Right renal cortex interstitium (tissue), 3 donors: ENCODE data around the gene CYP2B6. TPM values are rescaled to one million over a fixed set of nuclear protein-coding genes. Genes with fewer than 3 reads are reported as not detected.
"Not testable (repeated sequence)": the region's sequence is repeated elsewhere in the genome, so short reads cannot be mapped to it uniquely, and the experiment has no call there.

Experiments used
- DNase-seq, 3 donors: peaks; one replicate each; pipeline ENCODE4 v3.0.0-alpha.2; 2013; ENCODE audit warnings: low read depth in 3 of 3, low spot score in 2 of 3
- polyA plus RNA-seq, 3 donors: library from polyadenylated mRNA; unstranded; fragments of 120-200 nt; gene quantifications; one replicate each; pipeline ENCODE4 v1.2.1, GENCODE V29; 2013; ENCODE audit not compliant: insufficient read length in 3 of 3

The CYP2B6 gene
- polyA plus RNA-seq, result 1 to 10 TPM; 2.0 to 2.8 (median 2.1) TPM

DNA sequence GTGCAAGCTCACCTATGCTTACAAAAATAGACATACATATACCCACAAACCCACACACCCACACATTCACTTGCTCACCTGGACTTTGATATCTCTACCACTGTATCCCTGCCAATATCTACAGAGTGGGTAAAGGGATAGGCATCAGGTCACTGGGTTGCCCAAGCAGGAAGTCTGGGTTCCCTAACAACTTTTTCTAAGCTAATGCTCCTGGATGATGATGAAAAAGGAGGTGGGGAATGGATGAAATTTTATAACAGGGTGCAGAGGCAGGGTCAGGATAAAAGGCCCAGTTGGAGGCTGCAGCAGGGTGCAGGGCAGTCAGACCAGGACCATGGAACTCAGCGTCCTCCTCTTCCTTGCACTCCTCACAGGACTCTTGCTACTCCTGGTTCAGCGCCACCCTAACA lies at the start of gene CYP2B6:
CYP2B6 (plus strand) TSS at position 311 of the 410 bp plus-strand sequence; CDS start at position 335, 24 bp downstream.
- no peak for DNase-seq

DNA sequence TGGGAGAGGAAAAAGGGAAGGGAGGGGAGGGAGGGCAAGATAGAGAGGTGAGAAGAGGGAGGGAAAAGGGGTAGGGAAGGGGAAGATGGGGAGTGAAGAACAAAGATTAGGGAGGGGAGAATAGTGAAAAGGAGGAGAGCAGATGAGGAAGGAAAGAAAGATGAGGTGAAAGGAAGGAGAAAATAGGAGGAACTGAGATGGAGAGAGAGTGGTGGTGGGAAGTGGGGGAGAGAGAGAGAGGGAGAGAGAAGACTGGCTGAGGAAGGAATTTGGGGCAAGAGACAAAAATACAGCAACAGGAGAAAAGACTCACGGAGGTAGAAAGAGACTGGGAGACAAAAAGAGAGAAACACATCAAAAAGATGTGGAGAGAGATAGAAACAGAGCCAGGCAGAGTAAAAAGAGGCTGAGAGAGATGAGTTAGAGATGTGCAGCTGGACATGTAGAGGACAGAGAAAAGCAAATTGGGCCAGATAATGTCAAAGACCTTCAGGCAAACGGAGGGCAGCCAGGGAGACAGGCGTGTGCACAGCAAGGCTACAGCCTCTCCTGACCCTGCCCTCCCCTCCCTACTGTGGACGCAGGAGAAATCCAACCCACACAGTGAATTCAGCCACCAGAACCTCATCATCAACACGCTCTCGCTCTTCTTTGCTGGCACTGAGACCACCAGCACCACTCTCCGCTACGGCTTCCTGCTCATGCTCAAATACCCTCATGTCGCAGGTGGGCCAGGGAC lies 49.4 kb upstream of the CYP2B6 start:
- DNase-seq, result no peak

GRCh38 chr19:40945645-40946044 lies 45.4 kb upstream of the CYP2B6 start:
- no peak for DNase-seq

DNA sequence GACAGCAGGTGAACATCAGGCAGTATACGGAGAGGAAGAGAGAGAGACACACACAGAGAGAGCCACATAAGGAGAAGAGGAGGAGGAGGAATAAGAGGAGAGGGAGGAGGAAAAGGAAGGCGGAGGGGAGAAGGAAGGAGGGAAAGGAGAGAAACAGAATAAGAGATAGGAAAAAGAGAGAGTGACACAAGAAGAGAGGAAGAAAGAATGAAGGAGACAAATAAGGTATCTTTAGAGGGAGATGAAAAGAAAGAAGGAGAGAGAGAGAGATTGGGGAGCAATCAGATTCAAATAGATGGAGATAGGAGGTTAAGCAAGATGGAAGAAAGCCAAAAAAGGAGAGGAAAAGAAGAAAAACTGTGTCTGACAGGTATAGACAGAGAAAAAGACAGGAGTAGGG lies 44.0 kb upstream of the CYP2B6 start:
- no peak for DNase-seq

DNA sequence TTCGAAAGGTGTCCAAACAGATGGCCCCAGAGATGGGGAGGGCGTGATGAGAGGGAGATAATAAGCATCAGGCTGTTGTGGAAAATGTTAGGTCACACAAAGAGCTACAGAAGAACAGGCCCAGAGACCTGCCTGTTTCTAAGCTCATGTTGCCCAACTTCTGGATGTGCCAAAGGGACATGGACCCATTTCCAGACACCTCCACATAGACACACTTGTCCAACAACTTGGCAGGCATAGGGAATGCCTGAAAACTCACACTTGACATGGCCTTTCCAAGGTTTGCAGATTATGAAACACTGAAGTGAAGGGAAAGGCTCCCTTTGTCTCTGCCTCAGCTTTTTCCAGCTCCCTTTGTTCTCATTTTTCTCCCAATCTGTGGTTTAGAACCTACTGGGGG lies 43.5 kb upstream of the CYP2B6 start:
- DNase-seq, result no peak

DNA sequence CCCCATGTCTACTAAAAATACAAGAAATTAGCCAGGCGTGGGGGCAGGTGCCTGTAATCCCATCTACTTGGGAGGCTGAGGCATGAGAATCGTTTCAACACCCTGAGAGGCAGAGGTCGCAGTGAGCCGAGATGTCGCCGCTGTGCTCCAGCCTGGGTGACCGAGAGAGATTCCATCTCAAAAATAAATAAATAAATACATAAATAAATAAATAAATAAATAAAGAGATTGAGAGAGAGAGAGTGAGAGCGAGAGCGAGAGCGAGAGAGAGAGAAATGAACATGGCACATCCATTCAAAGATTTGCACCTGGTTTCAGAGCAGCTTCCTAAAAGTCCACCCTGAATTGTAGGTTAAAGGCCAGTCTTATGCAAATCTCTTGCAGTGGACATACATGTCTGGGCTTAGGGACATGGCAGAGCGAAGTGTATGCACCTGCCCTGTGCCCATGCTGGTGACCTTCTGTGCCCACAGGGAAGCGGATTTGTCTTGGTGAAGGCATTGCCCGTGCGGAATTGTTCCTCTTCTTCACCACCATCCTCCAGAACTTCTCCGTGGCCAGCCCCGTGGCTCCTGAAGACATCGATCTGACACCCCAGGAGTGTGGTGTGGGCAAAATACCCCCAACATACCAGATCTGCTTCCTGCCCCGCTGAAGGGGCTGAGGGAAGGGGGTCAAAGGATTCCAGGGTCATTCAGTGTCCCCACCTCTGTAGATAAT lies 42.3 kb upstream of the CYP2B6 start:
- DNase-seq, result no peak

DNA sequence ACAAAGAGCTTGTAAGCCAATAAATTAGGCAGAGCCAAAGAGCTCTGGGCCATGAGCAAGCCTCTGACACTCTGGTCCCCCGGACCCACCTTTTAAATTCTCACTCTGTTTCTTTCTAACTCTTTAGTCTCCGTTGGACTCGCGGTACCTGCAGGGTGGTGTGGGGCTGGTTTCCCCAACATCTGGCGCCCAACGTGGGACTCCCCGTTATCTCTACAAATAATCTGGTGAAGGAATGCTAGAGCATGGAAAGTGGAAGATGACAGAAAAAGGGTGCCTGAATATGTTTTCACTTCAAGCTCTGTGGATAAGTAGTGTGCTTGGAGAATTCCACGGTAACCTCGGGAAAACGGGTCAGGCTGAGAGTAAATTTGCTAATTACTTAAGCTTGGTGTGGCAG lies 36.5 kb upstream of the CYP2B6 start:
- no peak for DNase-seq

DNA sequence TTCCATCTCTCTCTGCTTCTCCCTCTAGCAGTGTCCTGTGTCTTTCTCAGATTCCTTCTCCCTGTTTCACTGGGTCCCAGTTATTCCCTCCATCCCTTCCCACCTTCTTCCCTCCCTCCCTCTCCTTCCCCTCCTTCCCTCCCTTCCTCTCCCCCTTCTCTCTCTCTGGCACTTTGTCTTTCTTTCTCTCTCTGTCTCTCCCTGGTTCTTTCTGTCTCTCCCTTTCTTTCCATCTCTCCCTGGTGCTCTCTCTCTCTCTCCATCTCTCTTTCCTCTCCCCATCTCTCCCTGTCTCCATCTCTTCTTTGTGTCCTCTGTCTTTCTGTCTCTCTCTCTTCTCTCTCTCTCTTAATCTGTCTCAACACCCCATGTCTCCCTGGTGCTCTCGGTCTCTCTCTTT lies 31.7 kb upstream of the CYP2B6 start:
- DNase-seq, result no peak

GRCh38 chr19:40960062-40960685 lies 30.9 kb upstream of the CYP2B6 start:
- DNase-seq, result no peak

- DNase-seq, result no peak
Measured at GRCh38 chr19:40960780-40961179, 30.3 kb upstream of the CYP2B6 start.

GRCh38 chr19:40962460-40962961 lies 28.6 kb upstream of the CYP2B6 start:
- no peak for DNase-seq

DNA sequence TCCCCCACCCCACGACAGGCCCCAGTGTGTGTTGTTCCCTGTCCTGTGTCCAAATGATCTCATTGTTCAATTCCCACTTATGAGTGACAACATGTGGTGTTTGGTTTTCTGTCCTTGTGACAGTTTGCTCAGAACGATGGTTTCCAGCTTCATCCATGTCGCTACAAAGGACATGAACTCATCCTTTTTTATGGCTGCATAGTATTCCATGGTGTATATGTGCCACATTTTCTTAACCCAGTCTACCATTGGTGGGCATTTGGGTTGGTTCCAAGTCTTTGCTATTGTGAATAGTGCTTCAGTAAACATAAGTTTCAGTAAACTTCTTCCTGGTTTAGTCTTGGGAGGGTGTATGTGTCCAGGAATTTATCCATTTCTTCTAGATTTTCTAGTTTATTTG lies 26.7 kb upstream of the CYP2B6 start:
- DNase-seq, result not testable (repeated sequence)

DNA sequence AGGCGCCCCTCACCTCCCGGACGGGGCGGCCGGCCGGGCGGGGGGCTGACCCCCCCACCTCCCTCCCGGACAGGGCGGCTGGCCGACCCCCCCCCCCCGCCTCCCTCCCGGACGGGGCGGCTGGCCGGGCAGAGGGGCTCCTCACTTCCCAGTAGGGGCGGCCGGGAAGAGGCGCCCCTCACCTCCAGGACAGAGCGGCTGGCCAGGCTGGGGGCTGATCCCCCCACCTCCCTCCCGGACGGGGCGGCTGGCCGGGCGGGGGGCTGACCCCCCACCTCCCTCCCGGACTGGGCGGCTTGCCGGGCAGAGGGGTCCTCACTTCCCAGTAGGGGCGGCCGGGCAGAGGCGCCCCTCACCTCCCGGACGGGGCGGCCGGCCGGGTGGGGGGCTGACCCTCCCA lies 25.7 kb upstream of the CYP2B6 start:
- DNase-seq, result not testable (repeated sequence)

GRCh38 chr19:40966591-40966990 lies 24.5 kb upstream of the CYP2B6 start:
- not testable (repeated sequence) for DNase-seq

GRCh38 chr19:40968065-40968464 lies 23.0 kb upstream of the CYP2B6 start:
- not testable (repeated sequence) for DNase-seq

- not testable (repeated sequence) for DNase-seq
Measured at GRCh38 chr19:40969721-40970120, 21.4 kb upstream of the CYP2B6 start.

GRCh38 chr19:40970396-40971345 lies 20.4 kb upstream of the CYP2B6 start:
- not testable (repeated sequence) for DNase-seq

DNA sequence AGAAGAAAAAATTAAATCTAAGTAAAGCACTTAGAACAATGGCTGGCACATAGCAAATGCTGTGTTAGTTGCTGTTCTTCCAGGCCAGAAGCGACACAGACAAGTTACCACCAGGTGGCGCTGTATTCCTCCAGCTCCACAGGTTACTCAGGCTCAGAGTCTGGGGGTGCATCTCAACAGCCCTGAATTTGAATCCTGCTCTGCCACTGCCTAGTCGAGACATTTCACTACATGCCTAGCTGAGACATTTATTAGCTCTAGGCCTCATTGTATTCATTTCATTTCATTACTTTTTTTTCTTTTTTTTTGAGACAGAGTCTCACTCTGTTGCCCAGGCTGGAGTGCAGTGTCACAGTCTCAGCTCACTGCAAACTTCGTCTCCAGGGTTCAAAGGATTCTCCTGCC lies 16.4 kb upstream of the CYP2B6 start:
- DNase-seq, result peak; percentile 19 to 41 (median 29)

- DNase-seq, result no peak
Measured at GRCh38 chr19:40976134-40976533, 14.9 kb upstream of the CYP2B6 start.

DNA sequence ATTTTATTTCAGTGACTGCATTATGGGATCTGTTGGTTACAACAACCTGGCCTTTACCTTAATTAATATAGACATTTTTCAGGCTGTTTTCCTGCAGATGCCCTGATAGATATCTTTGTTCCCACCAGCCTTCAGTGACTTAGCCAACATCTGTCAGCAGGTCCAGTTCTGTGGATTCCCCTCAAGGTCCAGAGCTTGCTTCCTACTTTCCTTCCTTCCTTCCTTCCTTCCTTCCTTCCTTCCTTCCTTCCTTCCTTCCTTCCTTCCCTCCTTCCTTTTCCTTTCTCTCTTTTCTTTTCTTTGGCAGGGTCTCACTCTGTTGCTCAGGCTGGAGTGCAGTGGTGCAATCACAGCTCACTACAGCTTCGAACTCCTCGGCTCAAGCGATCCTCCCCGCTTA lies 14.4 kb upstream of the CYP2B6 start:
- DNase-seq, result no peak
